ENCODE measurements around the gene NXPE3.

- TF ChIP-seq, protein P1, sequence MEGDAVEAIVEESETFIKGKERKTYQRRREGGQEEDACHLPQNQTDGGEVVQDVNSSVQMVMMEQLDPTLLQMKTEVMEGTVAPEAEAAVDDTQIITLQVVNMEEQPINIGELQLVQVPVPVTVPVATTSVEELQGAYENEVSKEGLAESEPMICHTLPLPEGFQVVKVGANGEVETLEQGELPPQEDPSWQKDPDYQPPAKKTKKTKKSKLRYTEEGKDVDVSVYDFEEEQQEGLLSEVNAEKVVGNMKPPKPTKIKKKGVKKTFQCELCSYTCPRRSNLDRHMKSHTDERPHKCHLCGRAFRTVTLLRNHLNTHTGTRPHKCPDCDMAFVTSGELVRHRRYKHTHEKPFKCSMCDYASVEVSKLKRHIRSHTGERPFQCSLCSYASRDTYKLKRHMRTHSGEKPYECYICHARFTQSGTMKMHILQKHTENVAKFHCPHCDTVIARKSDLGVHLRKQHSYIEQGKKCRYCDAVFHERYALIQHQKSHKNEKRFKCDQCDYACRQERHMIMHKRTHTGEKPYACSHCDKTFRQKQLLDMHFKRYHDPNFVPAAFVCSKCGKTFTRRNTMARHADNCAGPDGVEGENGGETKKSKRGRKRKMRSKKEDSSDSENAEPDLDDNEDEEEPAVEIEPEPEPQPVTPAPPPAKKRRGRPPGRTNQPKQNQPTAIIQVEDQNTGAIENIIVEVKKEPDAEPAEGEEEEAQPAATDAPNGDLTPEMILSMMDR (conservative IDR thresholded peaks at IDR 0.05; ENCODE audit: low read depth, low read length) = no peak
- TF ChIP-seq EZH2 (IDR thresholded peaks at IDR 0.05; ENCODE audit: borderline replicate concordance, low read depth, low read length, poor library complexity, severe bottlenecking) = no peak
Measured at GRCh38 chr3:101735833-101736232, 43.2 kb upstream of the NXPE3 start.

Data from A673 (cell line).